ENCODE measurements around the gene FGFR3. TPM values are rescaled to one million over a fixed set of nuclear protein-coding genes. Genes with fewer than 3 reads are reported as not detected.

The FGFR3 gene
- total and polyA plus RNA-seq, 2 of the 4 experiments (the other 2 are of a cell fraction), result 0.18 to 0.67 TPM

- Histone ChIP-seq H3K23ac (ENCODE audit: low read depth, low read length) (no peak overlapping the region), H3K4me2 (ENCODE audit: low read depth, low read length) (no peak overlapping the region), H2AFZ (replicated peaks; ENCODE audit: low read length, poor library complexity) (no peak overlapping the region), H3K27me3 (ENCODE audit: control insufficient read depth, insufficient read depth, low read length) (no peaks in the 10 kb centered on the region; the same call in 1 of the 2 replicates), H3K9ac (ENCODE audit: low read depth, low read length) (no peak overlapping the region), H3K9me3 (ENCODE audit: control insufficient read depth, insufficient read depth, low read length) (no peaks in the 10 kb centered on the region), H3K9me1 (ENCODE audit: insufficient read depth, low read length) (no peaks in the 10 kb centered on the region), H2AK5ac (ENCODE audit: low read depth, low read length) (no peak overlapping the region), H2BK120ac (ENCODE audit: low read depth, low read length) (no peak overlapping the region), H2BK20ac (ENCODE audit: low read depth, low read length) (no peak overlapping the region), H3K27ac (ENCODE audit: insufficient read depth, low read length) (no peak overlapping the region), H2BK15ac (ENCODE audit: low read depth, low read length) (no peak overlapping the region), H2AK9ac (replicated peaks; ENCODE audit: low read depth, low read length, poor library complexity) (no peak overlapping the region), H2BK5ac (ENCODE audit: low read depth, low read length, poor library complexity, severe bottlenecking) (no peak overlapping the region), H3K14ac (replicated peaks; ENCODE audit: low read depth, low read length) (no peak overlapping the region), H3K4ac (ENCODE audit: low read depth, low read length) (no peak overlapping the region), H4K8ac (ENCODE audit: low read depth in 2 of 2, low read length in 2 of 2) (no peak overlapping the region), H3K56ac (ENCODE audit: extremely low read depth, insufficient read depth, low read length) (no peak overlapping the region), H4K91ac (ENCODE audit: insufficient read depth, low read depth, low read length) (no peak overlapping the region), H3K18ac (ENCODE audit: low read depth, low read length) (no peak overlapping the region), H3K79me1 (ENCODE audit: low read depth in 1 of 2, low read length in 2 of 2) (no peaks in the 10 kb centered on the region), H3K36me3 (ENCODE audit: control insufficient read depth, insufficient read depth, low read length) (no peaks in the 10 kb centered on the region), H3K4me3 (ENCODE audit: insufficient read depth, low read depth, low read length) (no peak overlapping the region), H3K4me1 (ENCODE audit: control insufficient read depth, insufficient read depth, low read length) (no peaks in the 10 kb centered on the region), H4K5ac (ENCODE audit: low read depth, low read length) (no peak overlapping the region), H4K20me1 (ENCODE audit: insufficient read depth, low read length) (peaks cover 4% of the 10 kb centered on the region; the same call in 1 of the 2 replicates)
- no peak for ATAC-seq (ENCODE audit: low read depth)
- TF ChIP-seq BHLHE40 (IDR thresholded peaks at IDR 0.05; ENCODE audit: low read depth, low read length) (no peak), CEBPB (IDR thresholded peaks at IDR 0.05; ENCODE audit: low read depth, low read length) (no peak)
- no TSS peak for BruUV-seq (replicated peaks)
- DNase-seq, result no peak
- intact Hi-C loops (cut with micrococcal nuclease) (no loop called here), in situ Hi-C loops (cut with MboI; ENCODE audit: low sequenced_read_pairs) (no loop called here), dilution Hi-C loops (cut with HindIII; ENCODE audit: low sequenced_read_pairs, unreplicated experiment) (no loop called here)
- no CpG with 5 or more reads among the region's 18 CpGs for WGBS, 2 experiments (ENCODE audit: extremely low coverage in 2 of 2, insufficient read length in 1 of 2)
- CTCF ChIA-PET, result no interaction called here
- POLR2A ChIA-PET (ENCODE audit: unreplicated experiment), result no interaction called here
These were observed 42.5 kb upstream of the FGFR3 start for GRCh38 chr4:1750381-1751154.
